Suprapubic skin (tissue), 4 donors: ENCODE results near the gene ARPC5L. TPM values are rescaled to one million over a fixed set of nuclear protein-coding genes. Genes with fewer than 3 reads are reported as not detected.
"Not testable (repeated sequence)": the region's sequence is repeated elsewhere in the genome, so short reads cannot be mapped to it uniquely, and the experiment has no call there.

Source experiments
- DNase-seq, 2 donors: peaks; one replicate each; pipeline ENCODE4 v3.0.0-alpha.2; 2019; ENCODE audit warnings: low spot score in 2 of 2
- H3K27ac ChIP-seq: fragments of 200-600 bp; sonication (generic); one replicate; pipeline ENCODE4 v1.5.1; 2019
- H3K27me3 ChIP-seq: fragments of 200-600 bp; sonication (generic); one replicate; pipeline ENCODE4 v1.5.1; 2019
- H3K36me3 ChIP-seq: fragments of 200-600 bp; sonication (generic); one replicate; pipeline ENCODE4 v1.5.1; 2019
- H3K4me1 ChIP-seq: fragments of 200-600 bp; sonication (generic); one replicate; pipeline ENCODE4 v1.5.1; 2019
- H3K4me3 ChIP-seq: fragments of 200-600 bp; sonication (generic); one replicate; pipeline ENCODE4 v1.5.1; 2019; ENCODE audit warnings: mild to moderate bottlenecking
- H3K9me3 ChIP-seq: fragments of 200-600 bp; sonication (generic); one replicate; pipeline ENCODE4 v1.5.1; 2019
- CTCF ChIP-seq, 2 donors: fragments of 200-600 bp in 1 of 2; fragments of 450-650 bp in 1 of 2; sonication (generic) in 1 of 2; IDR thresholded peaks; one replicate each; pipeline ENCODE4 v1.5.1; 2016 to 2019; ENCODE audit warnings: antibody characterized with exemption in 2 of 2, mild to moderate bottlenecking in 1 of 2, moderate library complexity in 1 of 2
- EP300 ChIP-seq: sonication (generic); formaldehyde crosslinking; IDR thresholded peaks from one replicate; pipeline ENCODE4 v1.6.1; 2017; ENCODE audit warnings: antibody characterized with exemption
- POLR2A ChIP-seq, 2 donors: fragments of 450-650 bp; IDR thresholded peaks; one replicate each; pipeline ENCODE4 v1.6.1; 2017; ENCODE audit warnings: antibody characterized with exemption in 2 of 2, mild to moderate bottlenecking in 2 of 2, moderate library complexity in 2 of 2
- POLR2AphosphoS5 ChIP-seq, 3 donors: sonication (generic); formaldehyde crosslinking; IDR thresholded peaks; one replicate each; pipeline ENCODE4 v1.6.1; 2017; ENCODE audit warnings: antibody characterized with exemption in 3 of 3
- WGBS: methylation state at CpG from one replicate; pipeline ENCODE4 v1.1.5; 2018; 5-methylcytosine and 5-hydroxymethylcytosine counted together
- total RNA-seq, 4 donors: library from RNA; depleted of rRNA; stranded (reverse); fragments of >200 nt; gene quantifications; one replicate each; pipeline ENCODE4 v1.1.0, GENCODE V29; 2016

The ARPC5L gene
- total RNA-seq, 4 donors from 2014 or later: 16.9 to 52.4 (median 33.0) TPM

- H3K9me3 ChIP-seq: no peaks in the 10 kb centered on the region
- H3K36me3 ChIP-seq: peaks cover 60% of the 10 kb centered on the region
- H3K4me1 ChIP-seq: no peaks in the 10 kb centered on the region
- no peak for TF ChIP-seq POLR2AphosphoS5 (IDR thresholded peaks at IDR 0.05)
- TF ChIP-seq EP300: no peak
- no peak for TF ChIP-seq POLR2A (IDR thresholded peaks at IDR 0.05)
- TF ChIP-seq CTCF (IDR thresholded peaks at IDR 0.05): no peak
- no peak overlapping the region for H3K27ac ChIP-seq
- 94% methylated on average over 1 of the region's 1 CpG for WGBS
- DNase-seq: no peak
- no peak overlapping the region for H3K4me3 ChIP-seq
- H3K27me3 ChIP-seq: no peaks in the 10 kb centered on the region
Measured at GRCh38 chr9:124911766-124912165, 49.8 kb downstream of the ARPC5L start.

- WGBS: 96% methylated on average over 2 of the region's 2 CpGs
- TF ChIP-seq EP300 (no peak), CTCF (IDR thresholded peaks at IDR 0.05) (no peak), POLR2AphosphoS5 (IDR thresholded peaks at IDR 0.05) (no peak), POLR2A (IDR thresholded peaks at IDR 0.05) (no peak)
- Histone ChIP-seq H3K4me1 (no peaks in the 10 kb centered on the region), H3K4me3 (no peak overlapping the region), H3K27me3 (no peaks in the 10 kb centered on the region), H3K9me3 (no peaks in the 10 kb centered on the region), H3K27ac (no peak overlapping the region), H3K36me3 (peaks cover 63% of the 10 kb centered on the region)
- no peak for DNase-seq
Measured at GRCh38 chr9:124913378-124913777, 51.4 kb downstream of the ARPC5L start.

DNA sequence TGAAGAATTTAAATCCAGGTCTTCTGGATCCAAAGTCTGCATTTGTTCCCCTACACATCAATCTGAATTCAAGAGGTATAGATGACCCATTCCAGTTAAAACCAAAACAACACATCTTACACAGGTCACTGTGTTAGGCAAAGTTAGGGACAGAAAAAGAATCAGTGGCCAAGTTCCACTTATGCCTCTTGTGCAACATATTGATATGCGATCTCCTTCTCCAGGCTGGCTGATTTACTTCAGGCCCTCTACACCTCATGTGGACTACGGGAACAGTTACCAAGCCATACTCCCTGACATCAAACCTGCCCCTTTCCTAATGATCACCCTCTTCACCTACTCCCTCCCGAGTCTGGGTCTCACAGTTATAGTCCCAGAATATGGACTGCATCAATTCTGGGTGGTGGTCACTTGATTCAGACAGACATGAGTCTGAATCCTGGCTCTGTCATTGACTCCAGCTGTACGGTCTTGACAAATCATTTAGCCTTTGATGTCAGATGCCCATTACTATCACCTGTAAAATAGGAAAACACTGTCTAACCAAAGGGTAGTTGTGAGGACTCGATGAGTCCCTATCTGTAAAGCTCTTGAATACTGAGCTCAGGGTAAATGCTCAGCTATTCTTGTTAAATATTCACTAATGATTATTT is 52.9 kb downstream of the ARPC5L start:
- H3K36me3 ChIP-seq: peaks cover 73% of the 10 kb centered on the region
- TF ChIP-seq CTCF (IDR thresholded peaks at IDR 0.05) (no peak), POLR2AphosphoS5 (IDR thresholded peaks at IDR 0.05) (no peak), POLR2A (IDR thresholded peaks at IDR 0.05) (no peak), EP300 (no peak)
- 76% methylated on average over 5 of the region's 5 CpGs for WGBS

GRCh38 chr9:124920394-124920793 is 58.5 kb downstream of the ARPC5L start:
- not testable (repeated sequence) for H3K27ac ChIP-seq, H3K4me1 ChIP-seq, H3K27me3 ChIP-seq, H3K9me3 ChIP-seq, DNase-seq, H3K4me3 ChIP-seq
- peaks cover 56% of the 10 kb centered on the region for H3K36me3 ChIP-seq
- WGBS: 88% methylated on average over 6 of the region's 6 CpGs

More for the DNA sequence above, 52.9 kb downstream of the ARPC5L start:
- H3K4me3 ChIP-seq: no peak overlapping the region
- no peaks in the 10 kb centered on the region for H3K27me3 ChIP-seq
- no peaks in the 10 kb centered on the region for H3K4me1 ChIP-seq
- DNase-seq: no peak
- H3K27ac ChIP-seq: no peak overlapping the region
- no peaks in the 10 kb centered on the region for H3K9me3 ChIP-seq

Other genes starting within 250 kb of the ARPC5L start
- gene NR6A1, start 90.8 kb upstream of the ARPC5L start, total RNA-seq: 10 to 100 TPM in 1 of 4 donors, 1 to 10 TPM in 3; 6.5 to 10.1 (median 6.8) TPM
- gene OLFML2A, start 85.0 kb upstream of the ARPC5L start, total RNA-seq: 10 to 100 TPM; 14.6 to 36.8 (median 18.9) TPM
- not detected for gene WDR38, start 8.7 kb upstream of the ARPC5L start, total RNA-seq
- 1,000 to 10,000 TPM; 1,001 to 2,050 (median 1,799) TPM for gene RPL35, start 173 bp upstream of the ARPC5L start, total RNA-seq
- gene GOLGA1, start 79.0 kb downstream of the ARPC5L start, total RNA-seq: 10 to 100 TPM; 20.2 to 47.5 (median 24.5) TPM